ENCODE measurements around the gene SLC24A1.

The SLC24A1 gene

GRCh38 chr15:65653801-65654521 is 32.2 kb downstream of the SLC24A1 start:
- peak in 1 of 2 experiments; percentile 17 for DNase-seq

DNA sequence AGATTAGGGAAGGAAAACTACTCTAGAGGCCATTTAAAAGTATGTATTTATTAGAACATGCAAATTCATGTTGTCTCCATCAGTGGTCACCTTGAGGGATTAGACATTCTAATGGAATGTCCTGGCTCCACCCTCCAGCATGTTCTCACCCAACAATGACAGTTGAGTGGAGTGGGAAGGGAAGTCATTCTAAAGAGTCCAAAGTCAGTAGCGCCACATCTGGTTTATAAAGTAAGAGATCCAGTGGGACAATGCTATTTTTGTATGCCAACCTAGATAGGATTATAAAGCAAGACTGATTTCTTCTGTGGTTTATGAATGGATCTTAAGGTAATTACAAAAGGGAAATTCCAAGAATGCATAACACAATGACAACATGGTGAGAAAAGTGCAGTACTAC is 33.3 kb downstream of the SLC24A1 start:
- peak in 1 of 2 experiments; percentile 37 for DNase-seq

GRCh38 chr15:65655457-65655856 is 33.7 kb downstream of the SLC24A1 start:
- no peak for DNase-seq

- DNase-seq, result no peak
Measured at GRCh38 chr15:65659502-65660052, 37.8 kb downstream of the SLC24A1 start.

- DNase-seq, result no peak
Measured at GRCh38 chr15:65660927-65661326, 39.2 kb downstream of the SLC24A1 start.

DNA sequence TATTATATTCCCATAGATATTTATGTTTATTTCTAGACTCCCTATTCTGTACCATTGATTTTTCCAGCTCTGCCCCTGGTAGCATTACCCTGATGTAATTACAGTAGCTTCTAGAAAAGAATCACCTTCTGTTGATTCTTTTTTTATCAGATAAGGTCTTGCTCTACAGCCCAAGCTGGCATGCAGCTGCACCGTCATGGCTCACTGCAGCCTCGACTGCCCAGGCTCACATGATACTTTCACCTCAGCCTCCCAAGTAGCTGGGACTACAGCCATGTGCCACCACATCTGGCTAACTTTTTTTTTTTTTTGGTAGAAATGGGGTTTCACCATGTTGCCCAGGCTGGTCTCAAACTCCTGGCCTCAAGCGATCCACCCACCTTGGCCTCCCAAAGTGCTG is 41.8 kb downstream of the SLC24A1 start:
- DNase-seq, result no peak

DNA sequence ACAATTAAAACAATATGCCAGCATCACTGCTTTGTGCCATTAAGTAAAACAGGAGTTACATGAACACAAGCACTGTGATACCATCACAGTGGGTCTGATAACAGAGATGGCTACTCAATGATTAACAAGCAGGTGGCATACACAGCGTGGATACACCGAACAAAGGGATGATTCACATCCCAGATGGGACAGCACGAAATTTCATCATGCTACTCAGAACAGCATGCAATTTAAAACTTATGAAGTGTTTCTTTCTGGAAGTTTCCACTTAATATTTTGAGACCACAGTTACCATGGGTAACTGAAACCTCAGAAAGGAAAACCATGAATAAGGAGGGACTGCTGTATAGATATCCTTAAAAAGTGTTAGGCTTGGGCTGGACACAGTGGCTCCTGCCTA is 44.5 kb downstream of the SLC24A1 start:
- DNase-seq, result peak in 1 of 2 experiments; percentile 21

- DNase-seq, result no peak
Measured at GRCh38 chr15:65675551-65675950, 53.8 kb downstream of the SLC24A1 start.

DNA sequence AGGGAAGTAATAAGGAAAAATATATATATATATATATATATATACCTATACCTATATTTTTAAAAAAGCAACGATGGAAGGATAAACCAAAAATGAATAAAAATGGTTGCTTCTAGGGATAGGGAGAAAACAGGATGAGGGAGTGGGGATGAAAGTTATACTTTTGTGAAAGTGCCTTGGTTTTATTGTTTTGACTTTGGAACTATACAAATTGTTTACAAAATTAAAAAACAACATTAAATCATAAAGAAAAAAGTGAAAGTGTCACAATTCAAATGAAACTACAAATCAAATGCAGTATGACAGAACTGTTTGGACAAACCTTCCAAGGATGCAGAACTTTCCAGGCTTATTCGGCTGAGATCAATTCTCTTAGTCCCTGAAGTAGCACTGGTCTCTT is 54.4 kb downstream of the SLC24A1 start:
- DNase-seq, result no peak

DNA sequence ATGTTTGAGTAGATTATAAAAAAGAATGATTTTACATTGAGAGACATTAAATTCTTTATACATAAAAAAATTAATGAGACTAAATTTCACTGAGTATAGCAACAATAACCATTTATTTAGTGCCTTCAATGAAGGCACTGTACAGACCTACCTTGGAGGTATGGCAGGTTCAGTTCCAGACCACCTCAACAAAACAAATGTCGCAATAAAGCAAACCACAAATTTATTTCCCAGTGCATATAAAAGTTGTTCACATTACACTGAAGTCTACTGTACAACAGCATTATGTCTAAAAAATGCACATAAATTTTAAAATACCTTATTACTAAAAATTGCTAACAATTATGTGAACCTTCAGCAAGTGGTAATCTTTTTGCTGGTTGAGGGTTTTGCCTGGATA is 58.8 kb downstream of the SLC24A1 start:
- DNase-seq, result no peak

DNA sequence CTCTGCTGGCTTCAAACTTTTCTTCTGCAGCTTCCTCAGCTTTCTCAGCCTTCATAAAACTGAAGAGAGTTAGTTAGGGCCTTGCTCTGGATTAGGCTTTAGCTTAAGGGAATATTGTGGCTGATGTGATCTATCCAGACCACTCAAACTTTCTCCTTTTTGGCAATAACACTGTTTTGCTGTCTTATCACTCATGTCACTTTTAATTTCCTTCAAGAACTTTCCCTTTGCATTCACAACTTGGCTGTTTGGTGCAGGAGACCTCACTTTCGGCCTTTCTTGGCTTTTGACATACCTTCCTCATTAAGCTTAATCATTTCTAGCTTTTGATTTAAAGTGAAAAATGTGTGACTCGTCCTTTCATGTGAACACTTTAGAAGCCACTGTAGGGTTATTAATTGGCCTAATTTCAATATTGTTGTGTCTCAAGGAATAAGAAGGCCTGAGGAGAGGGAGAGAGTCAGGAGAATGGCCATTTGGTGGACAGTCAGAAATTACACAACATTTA is 60.7 kb downstream of the SLC24A1 start:
- DNase-seq, result no peak

GRCh38 chr15:65688462-65688861 is 66.7 kb downstream of the SLC24A1 start:
- DNase-seq, result no peak

- no peak for DNase-seq
Measured at GRCh38 chr15:65690173-65690572, 68.4 kb downstream of the SLC24A1 start.

- DNase-seq, result no peak
Measured at GRCh38 chr15:65690778-65691177, 69.0 kb downstream of the SLC24A1 start.

GRCh38 chr15:65695081-65695480 is 73.3 kb downstream of the SLC24A1 start:
- DNase-seq, result no peak
